Activated CD8-positive, alpha-beta memory T cell treated with anti-CD3 and anti-CD28 coated beads, Interleukin-2, amount 10 ng/mL, durations not matched to agents 7 days and 5 days (primary cell): ENCODE data around the gene FLRT1. TPM values are rescaled to one million over a fixed set of nuclear protein-coding genes. Genes with fewer than 3 reads are reported as not detected.

Source experiments
- ATAC-seq: fragments of 150-1000 bp; cut with Tn5 transposase; one replicate; pipeline ENCODE4 v1.10.0; 2021; ENCODE audit warnings: moderate library complexity
- CTCF ChIA-PET: fragments of 350-600 bp; sonication (Branson Sonifier 250); formaldehyde crosslinking; loops from one replicate; lab custom pipeline; 2021; ENCODE audit warnings: antibody characterized with exemption; lab: Charles Lee
- DNase-seq: peaks from one replicate; pipeline ENCODE4 v3.0.0-alpha.2; 2020
- H3K27ac Mint-ChIP-seq: one replicate; pipeline ENCODE4 v1.8.0; 2021; ENCODE audit warnings: mild to moderate bottlenecking, mixed read lengths
- H3K27me3 Mint-ChIP-seq: one replicate; pipeline ENCODE4 v1.8.0; 2021; ENCODE audit warnings: mixed read lengths
- H3K36me3 Mint-ChIP-seq: one replicate; pipeline ENCODE4 v1.8.0; 2021; ENCODE audit warnings: mild to moderate bottlenecking, mixed read lengths
- H3K4me1 Mint-ChIP-seq: one replicate; pipeline ENCODE4 v1.8.0; 2021; ENCODE audit warnings: mixed read lengths
- H3K4me3 Mint-ChIP-seq: one replicate; pipeline ENCODE4 v1.8.0; 2021; ENCODE audit warnings: mild to moderate bottlenecking, moderate library complexity, mixed read lengths
- H3K9me3 Mint-ChIP-seq: one replicate; pipeline ENCODE4 v1.8.0; 2022; ENCODE audit warnings: low read depth, mixed read lengths
- total RNA-seq, 2 experiments: library from RNA; stranded (reverse); gene quantifications; one replicate each; pipeline ENCODE4 v1.2.3, GENCODE V29; 2021

Gene FLRT1
- total RNA-seq, 2 experiments from 2014 or later, result not detected

GRCh38 chr11:64062185-64063039, 26.7 kb downstream of the FLRT1 start:
- CTCF ChIA-PET, result interaction anchor here (1.6 kb wide), 1 partner anchor 83 kb away, joined by 3 read pairs; no protein-coding TSS in a partner anchor

GRCh38 chr11:64063777-64064176, 28.0 kb downstream of the FLRT1 start:
- Mint-ChIP-seq H3K36me3 (no peaks in the 10 kb centered on the region), H3K4me3 (no peak overlapping the region), H3K27ac (no peak overlapping the region), H3K9me3 (no peaks in the 10 kb centered on the region), H3K27me3 (peaks cover 16% of the 10 kb centered on the region), H3K4me1 (peaks cover 6% of the 10 kb centered on the region)
- ATAC-seq (no peak), DNase-seq (no peak)
- CTCF ChIA-PET, result no interaction called here

More at GRCh38 chr11:64062185-64063039, 26.7 kb downstream of the FLRT1 start:
- ATAC-seq, result no peak
- no peaks in the 10 kb centered on the region for H3K36me3 Mint-ChIP-seq
- no peak for DNase-seq
- no peak overlapping the region for H3K4me3 Mint-ChIP-seq
- H3K4me1 Mint-ChIP-seq, result peaks cover 6% of the 10 kb centered on the region
- no peaks in the 10 kb centered on the region for H3K9me3 Mint-ChIP-seq
- peaks cover 16% of the 10 kb centered on the region for H3K27me3 Mint-ChIP-seq
- no peak overlapping the region for H3K27ac Mint-ChIP-seq

GRCh38 chr11:64064374-64065140, 28.8 kb downstream of the FLRT1 start:
- H3K9me3 Mint-ChIP-seq, result no peaks in the 10 kb centered on the region
- no peak overlapping the region for H3K4me3 Mint-ChIP-seq
- peaks cover 6% of the 10 kb centered on the region for H3K4me1 Mint-ChIP-seq
- no peak overlapping the region for H3K27ac Mint-ChIP-seq
- DNase-seq, result no peak
- peaks cover 16% of the 10 kb centered on the region for H3K27me3 Mint-ChIP-seq
- no peak for ATAC-seq
- CTCF ChIA-PET, result no interaction called here
- no peaks in the 10 kb centered on the region for H3K36me3 Mint-ChIP-seq

- CTCF ChIA-PET, result no interaction called here
- ATAC-seq (no peak), DNase-seq (no peak)
- H3K36me3 Mint-ChIP-seq, result no peaks in the 10 kb centered on the region
- no peaks in the 10 kb centered on the region for H3K9me3 Mint-ChIP-seq
- peaks cover 6% of the 10 kb centered on the region for H3K4me1 Mint-ChIP-seq
- peaks cover 16% of the 10 kb centered on the region for H3K27me3 Mint-ChIP-seq
- no peak overlapping the region for H3K4me3 Mint-ChIP-seq
- no peak overlapping the region for H3K27ac Mint-ChIP-seq
Measured at GRCh38 chr11:64065141-64065465, 29.4 kb downstream of the FLRT1 start.

- Mint-ChIP-seq H3K4me3 (no peak overlapping the region), H3K27me3 (peaks cover 13% of the 10 kb centered on the region), H3K9me3 (no peaks in the 10 kb centered on the region), H3K27ac (no peak overlapping the region), H3K36me3 (no peaks in the 10 kb centered on the region), H3K4me1 (peaks cover 4% of the 10 kb centered on the region)
- CTCF ChIA-PET, result interaction anchor here (1.5 kb wide), 1 partner anchor 65 kb away, joined by 3 read pairs; no protein-coding TSS in a partner anchor
- ATAC-seq, result no peak
- DNase-seq, result no peak
Measured at GRCh38 chr11:64065712-64066111, 30.0 kb downstream of the FLRT1 start.

GRCh38 chr11:64067230-64067993, 31.7 kb downstream of the FLRT1 start:
- H3K27me3 Mint-ChIP-seq, result peaks cover 2% of the 10 kb centered on the region
- H3K4me3 Mint-ChIP-seq, result no peak overlapping the region
- no peaks in the 10 kb centered on the region for H3K4me1 Mint-ChIP-seq
- no peaks in the 10 kb centered on the region for H3K9me3 Mint-ChIP-seq
- H3K36me3 Mint-ChIP-seq, result no peaks in the 10 kb centered on the region
- H3K27ac Mint-ChIP-seq, result no peak overlapping the region
- ATAC-seq (no peak), DNase-seq (no peak)
- CTCF ChIA-PET, result interaction anchor here (1.4 to 1.5 kb wide), 2 partner anchors 67 to 81 kb away, joined by 3 read pairs; no protein-coding TSS in a partner anchor

GRCh38 chr11:64068705-64069400, 33.1 kb downstream of the FLRT1 start:
- Mint-ChIP-seq H3K27ac (no peak overlapping the region), H3K4me1 (no peaks in the 10 kb centered on the region), H3K4me3 (no peak overlapping the region), H3K9me3 (no peaks in the 10 kb centered on the region), H3K27me3 (no peaks in the 10 kb centered on the region), H3K36me3 (no peaks in the 10 kb centered on the region)
- ATAC-seq (no peak), DNase-seq (no peak)
- CTCF ChIA-PET, result interaction anchor here (1.4 kb wide), 1 partner anchor 79 kb away, joined by 3 read pairs; no protein-coding TSS in a partner anchor

GRCh38 chr11:64069401-64070313, 33.9 kb downstream of the FLRT1 start:
- no peak for ATAC-seq
- peaks cover 5% of the 10 kb centered on the region for H3K4me1 Mint-ChIP-seq
- CTCF ChIA-PET, result no interaction called here

GRCh38 chr11:64070314-64070681, 34.6 kb downstream of the FLRT1 start:
- Mint-ChIP-seq H3K9me3 (no peaks in the 10 kb centered on the region), H3K27me3 (no peaks in the 10 kb centered on the region), H3K36me3 (no peaks in the 10 kb centered on the region), H3K4me3 (no peak overlapping the region), H3K4me1 (peaks cover 5% of the 10 kb centered on the region), H3K27ac (no peak overlapping the region)
- DNase-seq (no peak), ATAC-seq (no peak)
- CTCF ChIA-PET, result no interaction called here

More at GRCh38 chr11:64069401-64070313, 33.9 kb downstream of the FLRT1 start:
- Mint-ChIP-seq H3K27ac (no peak overlapping the region), H3K36me3 (no peaks in the 10 kb centered on the region), H3K27me3 (no peaks in the 10 kb centered on the region), H3K4me3 (no peak overlapping the region), H3K9me3 (no peaks in the 10 kb centered on the region)
- DNase-seq, result no peak

GRCh38 chr11:64071849-64072248, 36.1 kb downstream of the FLRT1 start:
- H3K9me3 Mint-ChIP-seq, result no peaks in the 10 kb centered on the region
- ATAC-seq (no peak), DNase-seq (no peak)
- H3K27ac Mint-ChIP-seq, result no peak overlapping the region
- CTCF ChIA-PET, result no interaction called here
- H3K4me1 Mint-ChIP-seq, result peaks cover 5% of the 10 kb centered on the region
- H3K27me3 Mint-ChIP-seq, result no peaks in the 10 kb centered on the region
- H3K36me3 Mint-ChIP-seq, result no peaks in the 10 kb centered on the region
- no peak overlapping the region for H3K4me3 Mint-ChIP-seq

- H3K4me1 Mint-ChIP-seq, result peaks cover 5% of the 10 kb centered on the region
- DNase-seq (no peak), ATAC-seq (no peak)
- no peak overlapping the region for H3K27ac Mint-ChIP-seq
- no peaks in the 10 kb centered on the region for H3K9me3 Mint-ChIP-seq
- H3K36me3 Mint-ChIP-seq, result no peaks in the 10 kb centered on the region
- CTCF ChIA-PET, result no interaction called here
- H3K4me3 Mint-ChIP-seq, result no peak overlapping the region
- H3K27me3 Mint-ChIP-seq, result no peaks in the 10 kb centered on the region
Measured at GRCh38 chr11:64072403-64072802, 36.7 kb downstream of the FLRT1 start.

GRCh38 chr11:64072871-64073270, 37.1 kb downstream of the FLRT1 start:
- H3K27ac Mint-ChIP-seq, result no peak overlapping the region
- ATAC-seq (no peak), DNase-seq (no peak)
- peaks cover 5% of the 10 kb centered on the region for H3K4me1 Mint-ChIP-seq
- no peaks in the 10 kb centered on the region for H3K9me3 Mint-ChIP-seq
- H3K27me3 Mint-ChIP-seq, result no peaks in the 10 kb centered on the region
- H3K4me3 Mint-ChIP-seq, result no peak overlapping the region
- CTCF ChIA-PET, result no interaction called here
- H3K36me3 Mint-ChIP-seq, result no peaks in the 10 kb centered on the region
